Activated CD8-positive, alpha-beta memory T cell treated with anti-CD3 and anti-CD28 coated beads, Interleukin-2, amount 50 U/mL, for 24 hours (primary cell): ENCODE results near the gene BLID.

Source experiments
- DNase-seq: peaks from one replicate; pipeline ENCODE4 v3.0.0-alpha.2; 2020; ENCODE audit errors: extremely low read depth

The BLID gene

DNA sequence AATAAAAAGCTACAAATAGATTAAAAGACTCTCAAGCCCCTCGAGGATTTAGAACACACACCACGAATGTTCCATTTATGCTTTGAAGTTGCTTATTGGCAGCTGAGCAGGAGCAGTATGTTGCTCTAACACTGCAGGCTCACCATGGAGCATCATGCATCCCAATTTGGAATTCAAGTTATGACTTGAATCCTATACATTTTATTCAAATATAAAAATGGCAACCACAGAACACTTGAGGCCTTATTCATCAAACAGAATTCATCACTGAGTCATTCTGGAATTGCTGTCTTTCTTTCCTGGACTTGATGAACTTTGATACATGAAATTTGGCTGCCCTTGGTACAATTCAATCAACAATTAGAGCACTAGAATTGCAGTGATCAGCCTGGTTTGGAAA is 24.5 kb upstream of the BLID start:
- no peak for DNase-seq

- no peak for DNase-seq
Measured at GRCh38 chr11:122139595-122139866, 23.5 kb upstream of the BLID start.

- no peak for DNase-seq
Measured at GRCh38 chr11:122138744-122139594, 23.0 kb upstream of the BLID start.

- DNase-seq, result no peak
Measured at GRCh38 chr11:122137078-122137793, 21.2 kb upstream of the BLID start.

GRCh38 chr11:122131126-122131525 is 15.1 kb upstream of the BLID start:
- no peak for DNase-seq

DNA sequence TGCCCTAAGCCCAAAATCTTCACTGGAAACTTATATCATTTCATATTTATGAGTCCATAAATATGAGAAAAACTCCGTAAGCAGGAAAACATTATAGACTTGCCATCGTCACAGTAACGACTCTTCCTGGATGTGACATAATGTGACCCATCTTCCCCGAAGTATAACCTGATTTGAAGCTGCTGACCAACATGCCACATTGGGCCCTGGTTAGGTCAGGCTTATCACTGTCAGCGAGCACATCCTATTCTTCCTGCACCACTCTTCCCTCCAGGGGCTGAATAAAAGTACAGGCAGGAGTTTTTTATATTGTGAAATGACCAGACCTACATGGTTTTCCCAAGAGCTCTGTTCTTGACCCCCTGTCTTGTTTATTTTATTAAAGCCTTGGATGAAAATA is 12.1 kb upstream of the BLID start:
- no peak for DNase-seq

GRCh38 chr11:122127020-122127419 is 11.0 kb upstream of the BLID start:
- no peak for DNase-seq

- DNase-seq, result no peak
Measured at GRCh38 chr11:122126024-122126688, 10.1 kb upstream of the BLID start.

DNA sequence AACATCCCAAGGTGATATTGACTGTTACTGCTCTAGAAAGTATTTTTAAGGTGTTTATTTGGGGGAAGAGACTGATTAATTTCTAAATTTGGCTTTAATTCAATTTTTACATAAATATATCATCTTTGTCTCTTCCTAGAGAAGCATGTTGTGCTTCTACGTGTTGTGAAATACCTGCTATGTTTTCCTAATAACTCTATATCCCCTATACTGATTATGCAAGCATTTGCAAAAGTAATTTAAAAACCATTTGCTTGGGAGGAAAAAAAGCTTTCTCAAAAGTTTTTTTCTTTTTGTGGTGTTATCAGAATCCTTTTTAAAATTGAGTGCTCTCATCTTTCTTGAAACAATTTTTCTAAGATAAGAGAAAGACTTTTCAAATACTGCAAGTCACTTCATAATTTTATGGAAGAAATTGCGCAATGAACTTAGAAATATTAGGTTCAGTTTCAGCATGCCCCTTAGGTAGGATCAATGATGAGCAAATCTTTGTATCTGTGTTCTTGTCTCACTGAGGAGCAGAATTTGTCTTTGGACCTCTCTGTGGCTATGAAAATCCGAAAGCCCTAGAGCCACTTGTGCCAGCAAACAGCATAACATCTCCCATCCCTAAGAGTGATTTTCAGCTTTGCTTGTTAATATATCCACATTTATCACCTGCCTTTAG is 7.4 kb upstream of the BLID start:
- DNase-seq, result no peak

GRCh38 chr11:122122179-122122578 is 6.2 kb upstream of the BLID start:
- no peak for DNase-seq

DNA sequence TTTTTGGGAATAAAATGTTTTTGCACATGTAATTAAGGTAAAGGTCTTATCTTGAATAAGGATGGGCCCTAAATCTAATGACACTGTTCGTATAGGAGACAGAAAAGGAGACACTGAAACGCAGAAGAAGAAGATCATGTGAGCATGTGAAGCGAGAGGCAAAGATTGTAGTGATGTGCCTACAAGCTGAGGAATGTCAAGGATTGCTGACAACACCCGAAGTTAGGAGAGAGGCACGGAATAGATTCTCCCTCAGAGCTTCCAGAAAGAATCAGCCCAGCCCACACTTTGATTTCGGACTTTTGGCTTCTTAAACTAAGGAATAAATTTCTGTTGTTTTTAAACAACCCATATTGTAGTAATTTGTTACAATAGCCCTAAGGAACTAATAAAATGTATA is 4.1 kb upstream of the BLID start:
- no peak for DNase-seq

DNA sequence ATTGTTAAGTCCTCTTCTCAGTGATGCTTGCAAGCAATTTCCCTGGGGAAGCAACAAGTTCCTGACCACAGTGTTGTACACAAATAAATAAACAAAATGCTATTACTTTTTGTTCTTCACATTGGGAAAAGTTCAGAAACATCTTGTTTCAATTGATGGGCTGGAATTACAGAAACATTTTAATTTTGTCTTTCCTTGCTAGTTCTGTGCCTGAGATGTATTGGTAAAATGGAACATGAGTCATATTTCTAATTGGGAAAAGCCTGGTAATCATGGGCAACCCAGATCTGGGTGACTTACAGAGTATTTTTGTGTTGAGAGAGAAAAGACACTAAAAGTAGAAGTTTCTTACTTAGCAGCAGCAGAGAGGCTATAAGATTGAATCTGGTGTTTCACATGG is 576 bp upstream of the BLID start:
- no peak for DNase-seq

DNA sequence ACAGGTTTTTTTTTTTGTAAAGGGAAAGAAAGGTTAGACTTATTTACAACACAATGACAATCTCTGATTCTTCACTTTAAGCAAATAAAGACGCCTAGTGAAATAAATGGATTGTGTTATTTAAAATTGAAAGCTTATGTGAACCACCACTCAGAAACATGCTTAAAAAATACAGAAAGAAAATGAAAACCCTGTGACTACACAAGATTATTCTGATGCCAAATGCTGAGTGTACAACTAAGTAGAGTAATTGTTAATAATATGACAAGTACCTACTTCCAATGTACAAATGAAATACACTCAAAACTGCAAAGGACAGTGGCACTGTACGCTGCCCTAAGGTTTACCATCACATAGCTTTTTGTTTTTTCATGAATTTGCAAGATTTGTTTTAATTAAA is 1.0 kb downstream of the BLID start:
- no peak for DNase-seq

- DNase-seq, result no peak
Measured at GRCh38 chr11:122113836-122114825, 1.9 kb downstream of the BLID start.

GRCh38 chr11:122112470-122113365 is 3.3 kb downstream of the BLID start:
- DNase-seq, result no peak

- DNase-seq, result no peak
Measured at GRCh38 chr11:122109932-122110331, 6.1 kb downstream of the BLID start.

GRCh38 chr11:122108828-122109227 is 7.2 kb downstream of the BLID start:
- no peak for DNase-seq

GRCh38 chr11:122108192-122108799 is 7.7 kb downstream of the BLID start:
- no peak for DNase-seq

DNA sequence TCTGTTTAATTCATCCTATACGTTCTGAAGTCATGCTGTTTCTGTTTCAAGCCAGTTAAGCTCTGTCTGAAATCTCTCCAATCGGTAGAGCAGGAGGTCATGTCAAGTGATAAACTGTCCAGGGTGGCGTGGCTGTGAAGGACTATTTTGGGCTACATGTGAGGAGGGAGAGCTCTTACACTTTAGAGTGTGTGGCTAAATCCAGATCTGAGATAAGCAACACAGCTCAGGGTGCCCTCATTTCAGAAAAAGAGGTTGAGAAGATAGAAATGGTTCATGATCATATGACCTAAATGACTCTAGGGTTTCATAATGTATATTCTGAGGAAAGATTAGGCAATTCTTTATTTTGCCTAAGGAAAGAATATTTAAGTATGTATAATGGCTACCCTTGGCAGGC is 8.4 kb downstream of the BLID start:
- DNase-seq, result no peak

GRCh38 chr11:122107045-122107444 is 9.0 kb downstream of the BLID start:
- no peak for DNase-seq
